NCI-H1105 treated with DMSO at 0.1 percent for 48 hours (cell line): ENCODE measurements around the gene CLDN9.

Source experiments
- DNase-seq: peaks from one replicate; lab custom pipeline; 2025; lab: John Stamatoyannopoulos, UW

Gene CLDN9

GRCh38 chr16:3012828-3013420, at the start of gene CLDN9:
CLDN9 (plus strand) TSS chr16:3012923; CDS start chr16:3013363, 440 bp downstream.
- DNase-seq: peak; percentile 77

DNA sequence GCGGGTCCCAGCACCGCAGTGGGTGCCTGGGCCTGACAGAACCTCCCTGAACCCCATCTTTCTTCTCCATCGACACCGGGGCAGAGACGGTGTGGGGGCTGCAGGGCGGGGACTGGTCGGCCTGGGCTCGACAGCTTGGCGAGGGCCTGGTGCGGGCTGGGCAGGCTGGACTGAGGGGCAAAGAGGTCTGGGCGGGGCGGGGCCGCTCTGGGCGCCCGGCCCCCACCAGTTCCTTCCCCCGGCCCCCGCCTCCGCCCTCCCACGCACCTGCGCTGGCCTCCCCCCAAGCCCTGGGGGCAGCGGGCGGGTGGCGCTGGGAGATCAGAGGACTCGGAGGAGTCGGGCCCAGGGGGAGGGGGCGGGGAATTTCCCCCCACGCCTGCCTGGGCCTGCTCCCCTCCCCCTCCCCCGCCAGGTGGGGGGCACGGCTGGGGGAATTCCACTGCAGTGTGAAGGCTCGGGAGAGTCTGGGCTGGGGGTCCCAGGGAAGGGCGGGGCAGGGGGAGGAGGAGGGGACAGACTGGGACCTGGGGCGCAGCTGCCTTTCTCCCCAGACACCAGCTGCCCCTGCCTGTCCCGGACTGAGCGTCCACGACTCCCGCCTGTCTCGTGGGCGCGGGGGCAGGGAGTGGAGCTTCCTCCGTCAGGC, 49.5 kb upstream of the CLDN9 start:
- no peak for DNase-seq

- peak; percentile 39 for DNase-seq
Observed at GRCh38 chr16:2963723-2964474, 48.8 kb upstream of the CLDN9 start, which contains the start of gene KREMEN2. KREMEN2 (plus strand) TSS chr16:2964275; CDS start chr16:2964521, 246 bp downstream.

DNA sequence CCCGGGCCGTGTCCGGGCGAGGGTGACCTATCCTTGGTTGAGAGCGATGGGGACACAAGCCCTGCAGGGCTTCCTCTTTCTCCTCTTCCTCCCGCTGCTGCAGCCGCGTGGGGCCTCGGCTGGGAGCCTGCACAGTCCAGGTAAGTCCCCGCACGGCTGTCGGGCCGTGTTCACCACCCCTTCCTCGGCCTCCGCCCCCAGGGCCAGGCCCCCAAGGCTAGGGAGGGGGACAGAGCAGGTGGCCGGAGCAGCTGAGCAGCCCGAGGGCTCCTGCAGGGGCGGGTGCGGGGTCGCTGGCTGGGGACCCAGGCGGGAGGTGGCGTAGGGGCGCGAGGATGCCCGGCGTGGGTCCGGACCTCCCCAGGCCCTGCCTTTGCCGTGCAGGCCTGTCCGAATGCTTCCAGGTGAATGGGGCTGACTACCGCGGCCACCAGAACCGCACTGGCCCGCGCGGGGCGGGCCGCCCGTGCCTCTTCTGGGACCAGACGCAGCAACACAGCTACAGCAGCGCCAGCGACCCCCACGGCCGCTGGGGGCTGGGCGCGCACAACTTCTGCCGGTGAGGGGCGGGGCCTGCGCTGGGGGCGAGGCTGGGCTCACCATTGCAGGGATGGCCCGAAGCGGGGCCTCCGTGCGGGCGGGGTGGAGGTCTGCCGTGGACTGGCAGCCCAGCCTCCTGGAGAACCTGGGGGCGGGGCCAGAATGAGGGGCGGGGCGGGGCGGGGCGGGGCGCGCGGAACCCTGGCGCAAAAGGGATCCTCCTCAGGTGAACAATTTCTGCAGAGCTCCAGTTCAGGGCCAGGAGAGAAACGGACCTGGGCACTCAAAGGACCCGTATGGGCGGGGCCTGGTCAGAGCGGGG, 48.0 kb upstream of the CLDN9 start:
- peak; percentile 61 for DNase-seq

DNA sequence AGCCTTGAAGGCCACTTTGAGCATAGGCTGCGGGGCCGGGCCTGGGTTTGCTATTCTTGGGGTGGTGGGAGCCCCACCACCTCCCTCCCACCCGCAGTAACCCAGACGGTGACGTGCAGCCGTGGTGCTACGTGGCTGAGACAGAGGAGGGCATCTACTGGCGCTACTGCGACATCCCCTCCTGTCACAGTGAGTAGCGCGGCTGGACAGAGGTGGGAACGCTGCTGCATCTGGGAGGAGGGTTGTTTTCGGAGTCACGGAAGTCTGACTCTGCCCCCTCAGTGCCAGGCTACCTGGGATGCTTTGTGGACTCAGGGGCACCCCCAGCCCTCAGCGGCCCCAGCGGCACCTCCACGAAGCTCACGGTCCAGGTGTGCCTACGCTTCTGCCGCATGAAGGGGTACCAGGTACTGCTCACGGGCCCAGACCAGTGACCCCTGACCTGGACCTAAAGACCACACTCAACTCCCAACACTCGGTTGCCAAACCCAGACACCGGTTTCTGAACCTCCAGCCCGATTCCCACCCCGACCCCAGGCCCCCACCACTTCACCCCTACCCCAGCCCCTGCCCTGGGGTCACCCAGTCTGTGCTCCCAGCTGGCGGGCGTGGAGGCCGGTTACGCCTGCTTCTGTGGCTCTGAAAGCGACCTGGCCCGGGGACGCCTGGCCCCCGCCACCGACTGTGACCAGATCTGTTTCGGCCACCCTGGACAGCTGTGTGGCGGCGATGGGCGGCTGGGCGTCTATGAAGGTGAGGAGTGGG, 46.5 kb upstream of the CLDN9 start:
- DNase-seq: no peak

- DNase-seq: no peak
Observed at GRCh38 chr16:2966808-2967191, 45.9 kb upstream of the CLDN9 start.

DNA sequence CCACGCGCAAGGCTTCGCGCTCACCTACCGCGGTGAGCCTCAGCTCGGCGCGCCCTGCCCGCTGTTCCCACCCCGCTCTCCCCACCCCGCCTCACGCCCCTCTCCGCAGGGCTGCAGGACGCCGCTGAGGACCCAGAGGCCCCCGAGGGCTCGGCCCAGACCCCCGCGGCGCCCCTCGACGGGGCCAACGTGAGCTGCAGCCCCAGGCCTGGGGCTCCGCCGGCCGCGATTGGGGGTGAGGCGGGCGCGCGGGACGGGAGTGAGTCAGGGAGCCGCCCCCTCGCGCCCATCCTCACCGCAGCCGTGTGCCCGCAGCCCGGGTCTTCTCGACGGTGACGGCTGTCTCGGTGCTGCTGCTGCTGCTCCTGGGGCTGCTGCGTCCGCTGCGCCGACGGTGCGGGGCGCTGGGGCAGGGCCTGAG, 45.5 kb upstream of the CLDN9 start:
- DNase-seq: no peak

DNA sequence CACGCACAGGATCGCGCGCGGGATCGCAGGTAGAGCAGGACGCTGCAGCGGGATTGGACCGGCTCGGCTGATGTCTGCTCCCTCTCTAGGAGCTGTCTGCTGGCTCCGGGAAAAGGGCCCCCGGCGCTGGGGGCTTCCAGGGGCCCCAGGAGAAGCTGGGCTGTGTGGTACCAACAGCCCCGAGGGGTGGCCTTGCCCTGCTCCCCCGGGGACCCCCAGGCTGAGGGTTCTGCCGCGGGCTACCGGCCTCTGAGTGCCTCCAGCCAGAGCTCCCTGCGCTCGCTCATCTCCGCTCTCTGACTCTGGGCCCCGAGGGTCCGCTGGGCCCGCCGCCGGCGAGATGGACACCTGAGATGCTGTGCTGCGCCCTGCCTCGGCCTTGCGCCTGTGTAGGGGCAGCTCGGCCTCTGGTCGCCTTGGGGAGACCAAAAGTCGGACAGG, 45.0 kb upstream of the CLDN9 start:
- no peak for DNase-seq

GRCh38 chr16:2968368-2968737, 44.4 kb upstream of the CLDN9 start:
- no peak for DNase-seq

DNA sequence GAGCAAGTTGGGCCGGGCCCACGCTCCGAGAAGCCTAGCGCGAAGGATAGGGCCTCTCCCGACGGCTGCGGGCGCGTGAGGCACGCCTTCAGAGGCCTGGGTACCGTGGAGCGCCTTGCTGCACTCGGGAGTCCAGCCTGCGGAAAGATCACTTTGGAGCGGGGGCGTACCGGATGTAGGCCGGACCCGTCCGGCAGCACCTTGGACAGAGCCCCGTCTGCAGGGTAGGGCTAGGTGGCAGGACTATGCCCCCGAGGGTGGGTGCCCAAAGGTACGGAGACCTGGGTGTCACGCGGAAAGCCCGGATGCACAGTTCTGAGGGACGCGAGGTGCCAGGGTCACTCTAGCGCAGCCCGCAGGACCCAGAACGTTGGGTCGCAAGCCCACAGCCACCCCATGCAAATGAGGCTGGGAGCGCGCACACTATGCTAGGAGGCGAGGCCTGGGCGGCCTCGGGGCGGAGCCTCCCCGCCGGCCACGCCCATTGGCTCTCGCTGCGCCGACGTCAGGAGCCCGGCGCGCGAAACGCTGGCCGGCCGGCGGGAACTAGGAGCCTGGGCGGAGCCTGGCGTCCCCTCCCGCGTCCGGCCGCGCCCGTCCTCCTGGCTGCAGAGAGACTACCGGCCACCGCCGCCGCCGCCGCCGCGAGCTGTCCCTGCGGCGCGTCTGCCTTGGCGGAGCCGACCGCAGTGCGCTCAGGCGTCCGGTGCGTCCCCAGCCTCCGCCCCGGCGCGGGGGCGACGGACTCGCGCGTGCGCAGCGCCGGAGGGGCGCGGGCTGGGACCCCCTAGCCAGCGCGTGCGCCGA, 43.8 kb upstream of the CLDN9 start, which contains the start of gene PAQR4:
PAQR4 (plus strand) TSS at position 611 of the 807 bp plus-strand sequence. CDS start 327 bp downstream, outside the sequence.
- peak; percentile 55 for DNase-seq

DNA sequence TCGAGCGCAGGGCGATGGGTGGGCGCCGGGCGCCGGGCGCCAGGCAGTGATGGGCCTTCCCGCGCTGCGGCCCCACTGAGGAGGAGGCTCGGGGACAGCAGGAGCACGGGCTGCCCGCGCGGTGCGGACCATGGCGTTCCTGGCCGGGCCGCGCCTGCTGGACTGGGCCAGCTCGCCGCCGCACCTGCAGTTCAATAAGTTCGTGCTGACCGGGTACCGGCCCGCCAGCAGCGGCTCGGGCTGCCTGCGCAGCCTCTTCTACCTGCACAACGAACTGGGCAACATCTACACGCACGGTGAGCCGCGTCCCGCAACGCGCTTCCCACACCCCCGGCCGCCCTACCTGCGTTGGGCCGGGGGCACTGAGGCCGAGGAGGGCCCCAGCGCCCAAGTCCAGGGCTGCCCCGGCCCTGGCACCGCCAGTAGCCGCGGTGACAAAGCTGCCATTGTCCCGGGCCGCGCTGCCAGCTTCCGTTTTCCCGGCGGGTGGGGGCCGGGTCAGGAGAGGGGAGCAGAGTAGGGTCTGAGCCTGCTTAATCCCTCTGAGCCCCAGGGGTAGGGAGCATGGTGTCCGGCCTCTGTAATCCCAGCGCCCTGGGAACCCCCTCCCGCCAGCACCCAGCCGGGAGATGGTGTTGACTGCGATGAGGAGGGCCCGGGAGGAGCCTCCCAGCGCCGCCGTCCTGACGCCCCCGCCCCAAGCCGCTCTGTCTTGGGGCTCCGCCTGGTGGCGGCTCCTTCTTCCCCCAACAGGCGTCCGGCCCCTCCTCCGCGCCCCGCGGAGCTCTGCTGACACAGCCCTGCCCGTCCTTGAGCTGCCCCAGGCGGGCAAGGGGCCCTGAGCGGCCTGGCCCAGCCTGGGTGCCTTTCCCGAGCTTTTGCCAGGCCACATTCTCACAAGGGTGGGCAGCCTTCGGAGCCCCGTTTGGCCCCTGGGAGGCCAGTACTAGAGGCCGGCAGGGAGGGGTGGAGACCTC, 42.9 kb upstream of the CLDN9 start:
- DNase-seq: peak; percentile 5

DNA sequence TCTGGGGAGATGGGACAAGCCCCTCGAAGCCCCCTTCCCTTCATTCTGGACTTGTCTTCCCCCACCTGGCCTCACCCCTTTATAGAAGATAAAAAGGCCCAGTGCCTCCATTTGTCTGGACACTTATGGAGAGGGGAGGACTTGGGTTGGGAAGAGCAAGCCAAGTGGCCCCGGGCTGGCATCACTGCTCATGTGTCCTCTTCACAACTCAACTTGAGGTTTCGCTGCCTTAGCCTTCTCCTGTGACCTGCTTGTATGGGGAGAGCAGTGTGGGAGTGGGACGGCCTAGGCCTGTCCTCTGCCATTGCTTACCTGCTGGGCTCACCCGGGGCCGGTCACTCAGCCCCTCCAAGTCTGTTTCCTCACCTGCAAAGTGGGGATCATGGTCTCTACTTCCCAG, 42.2 kb upstream of the CLDN9 start:
- no peak for DNase-seq

DNA sequence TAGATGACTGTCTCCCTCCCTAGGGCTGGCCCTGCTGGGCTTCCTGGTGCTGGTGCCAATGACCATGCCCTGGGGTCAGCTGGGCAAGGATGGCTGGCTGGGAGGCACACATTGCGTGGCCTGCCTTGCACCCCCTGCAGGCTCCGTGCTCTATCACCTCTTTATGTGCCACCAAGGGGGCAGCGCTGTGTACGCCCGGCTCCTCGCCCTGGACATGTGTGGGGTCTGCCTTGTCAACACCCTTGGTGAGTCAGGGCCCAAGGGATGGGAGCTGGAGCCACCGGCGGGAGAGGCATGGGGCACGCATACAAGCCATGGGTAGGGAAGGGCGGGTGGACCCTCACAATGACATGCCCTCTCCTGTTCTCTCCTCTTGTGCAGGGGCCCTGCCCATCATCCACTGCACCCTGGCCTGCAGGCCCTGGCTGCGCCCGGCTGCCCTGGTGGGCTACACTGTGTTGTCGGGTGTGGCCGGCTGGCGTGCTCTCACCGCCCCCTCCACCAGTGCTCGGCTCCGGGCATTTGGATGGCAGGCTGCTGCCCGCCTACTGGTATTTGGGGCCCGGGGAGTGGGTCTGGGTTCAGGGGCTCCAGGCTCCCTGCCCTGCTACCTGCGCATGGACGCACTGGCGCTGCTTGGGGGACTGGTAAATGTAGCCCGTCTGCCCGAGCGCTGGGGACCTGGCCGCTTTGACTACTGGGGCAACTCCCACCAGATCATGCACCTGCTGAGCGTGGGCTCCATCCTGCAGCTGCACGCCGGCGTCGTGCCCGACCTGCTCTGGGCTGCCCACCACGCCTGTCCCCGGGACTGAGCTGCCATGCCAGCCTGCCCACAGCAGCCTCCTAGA, 41.4 kb upstream of the CLDN9 start:
- DNase-seq: no peak

DNA sequence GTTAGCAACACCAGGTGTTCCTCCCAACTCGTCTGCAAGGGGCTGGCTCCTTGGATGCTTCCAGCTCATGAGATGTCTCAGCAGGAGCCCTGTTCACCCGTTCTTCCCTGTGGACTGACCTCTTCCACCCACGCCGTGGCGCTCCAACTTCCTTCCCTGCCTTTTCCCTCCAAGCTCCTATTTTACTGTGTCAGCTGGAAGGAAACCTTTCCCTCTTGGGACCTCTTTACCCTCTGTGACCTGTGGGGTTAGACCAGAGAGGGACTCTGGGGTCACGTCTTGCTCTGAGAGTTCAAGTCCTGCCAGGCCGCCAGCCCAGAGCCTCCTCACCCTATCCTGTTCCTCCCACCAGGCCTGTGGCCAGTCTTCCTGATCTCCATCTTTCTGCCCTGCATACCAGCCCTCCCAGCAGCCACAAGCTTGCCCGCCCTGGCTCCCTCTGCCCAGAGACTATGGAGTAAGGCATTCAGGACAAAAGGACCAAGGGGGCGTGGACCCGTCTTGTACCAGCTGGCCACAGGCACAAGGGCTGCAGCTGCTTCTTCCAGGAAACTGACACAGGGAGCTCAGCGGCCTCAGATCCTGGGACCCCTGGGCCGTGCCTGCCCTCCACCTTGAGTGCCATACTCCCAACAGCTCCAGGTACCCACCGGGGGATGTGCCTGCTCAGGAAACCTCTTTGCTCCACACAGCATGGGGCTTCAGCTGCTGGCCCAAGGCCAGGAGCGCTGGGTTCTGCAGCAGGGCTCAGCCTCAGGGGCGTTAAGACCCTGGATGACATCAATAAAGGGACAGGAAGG, 40.5 kb upstream of the CLDN9 start:
- no peak for DNase-seq

- no peak for DNase-seq
Observed at GRCh38 chr16:2973093-2973492, 39.6 kb upstream of the CLDN9 start.

GRCh38 chr16:2973605-2974318, 39.0 kb upstream of the CLDN9 start:
- DNase-seq: no peak
